ENCODE results near the gene DTNA.
A peak's percentile ranks its signal among the peaks of the same experiment; 100 is the strongest.

DTNA gene

GRCh38 chr18:34787931-34788532 is 77.9 kb downstream of the DTNA start:
- H3K4me3 ChIP-seq (ENCODE audit: control insufficient read depth, low read depth, low read length), result no peak overlapping the region
- DNase-seq (ENCODE audit: low read depth), result no peak
- TF ChIP-seq, protein P1, sequence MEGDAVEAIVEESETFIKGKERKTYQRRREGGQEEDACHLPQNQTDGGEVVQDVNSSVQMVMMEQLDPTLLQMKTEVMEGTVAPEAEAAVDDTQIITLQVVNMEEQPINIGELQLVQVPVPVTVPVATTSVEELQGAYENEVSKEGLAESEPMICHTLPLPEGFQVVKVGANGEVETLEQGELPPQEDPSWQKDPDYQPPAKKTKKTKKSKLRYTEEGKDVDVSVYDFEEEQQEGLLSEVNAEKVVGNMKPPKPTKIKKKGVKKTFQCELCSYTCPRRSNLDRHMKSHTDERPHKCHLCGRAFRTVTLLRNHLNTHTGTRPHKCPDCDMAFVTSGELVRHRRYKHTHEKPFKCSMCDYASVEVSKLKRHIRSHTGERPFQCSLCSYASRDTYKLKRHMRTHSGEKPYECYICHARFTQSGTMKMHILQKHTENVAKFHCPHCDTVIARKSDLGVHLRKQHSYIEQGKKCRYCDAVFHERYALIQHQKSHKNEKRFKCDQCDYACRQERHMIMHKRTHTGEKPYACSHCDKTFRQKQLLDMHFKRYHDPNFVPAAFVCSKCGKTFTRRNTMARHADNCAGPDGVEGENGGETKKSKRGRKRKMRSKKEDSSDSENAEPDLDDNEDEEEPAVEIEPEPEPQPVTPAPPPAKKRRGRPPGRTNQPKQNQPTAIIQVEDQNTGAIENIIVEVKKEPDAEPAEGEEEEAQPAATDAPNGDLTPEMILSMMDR (IDR thresholded peaks at IDR 0.05; ENCODE audit: control insufficient read depth, insufficient read depth, low read depth, low read length, missing control alignments), result peak; percentile 51

DNA sequence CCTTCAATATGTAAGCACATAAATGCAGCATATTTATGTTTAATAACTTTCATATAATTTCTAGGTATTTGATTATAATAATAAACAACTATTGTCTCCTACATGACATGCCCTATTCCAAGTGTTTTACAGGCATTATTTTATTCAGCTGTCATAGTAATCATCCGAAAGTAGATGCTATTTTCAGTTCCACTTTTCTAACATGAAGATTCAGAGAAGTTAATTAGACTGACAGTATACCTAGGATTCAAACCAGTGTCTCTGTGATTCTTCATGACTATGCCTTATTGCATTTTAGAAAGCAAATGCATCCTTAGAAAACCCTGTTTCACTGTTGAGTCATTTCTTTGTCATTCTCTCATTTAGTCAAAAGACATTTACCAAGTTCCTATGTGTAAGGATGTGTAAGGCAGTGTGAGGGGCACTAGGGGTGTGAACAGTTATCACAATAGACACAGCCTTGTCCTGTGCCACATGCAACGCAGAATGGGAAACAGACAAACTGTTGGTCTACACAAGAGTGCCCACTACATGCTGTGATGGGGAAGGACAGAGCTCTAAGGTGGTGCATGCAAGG is 79.8 kb downstream of the DTNA start:
- H3K4me3 ChIP-seq (ENCODE audit: control insufficient read depth, low read depth, low read length), result no peak overlapping the region
- TF ChIP-seq, protein P1 (IDR thresholded peaks at IDR 0.05; ENCODE audit: control insufficient read depth, insufficient read depth, low read depth, low read length, missing control alignments), result no peak
- DNase-seq (ENCODE audit: low read depth), result no peak

DNA sequence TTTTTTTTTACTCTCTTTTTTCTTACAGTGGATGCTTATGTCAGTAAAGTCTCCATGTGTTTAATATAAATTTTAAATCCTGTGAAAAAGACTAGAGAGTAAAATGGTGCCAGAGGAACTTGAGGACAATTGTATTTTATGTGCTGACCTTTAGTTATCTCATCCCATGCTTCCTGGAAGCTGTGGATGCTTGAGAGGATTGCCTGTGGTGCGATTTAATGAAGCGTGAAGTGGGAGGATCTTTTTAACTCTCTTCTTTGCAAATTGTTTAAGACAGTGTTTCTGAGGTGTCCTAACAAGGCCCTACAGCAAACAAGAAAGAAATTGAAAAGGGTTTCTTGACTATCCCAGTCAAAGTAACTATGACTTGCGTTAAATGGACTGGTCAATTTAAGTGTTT is 84.2 kb downstream of the DTNA start:
- TF ChIP-seq, protein P1 (IDR thresholded peaks at IDR 0.05; ENCODE audit: control insufficient read depth, insufficient read depth, low read depth, low read length, missing control alignments), result no peak
- no peak for DNase-seq (ENCODE audit: low read depth)
- H3K4me3 ChIP-seq (ENCODE audit: control insufficient read depth, low read depth, low read length), result no peak overlapping the region

DNA sequence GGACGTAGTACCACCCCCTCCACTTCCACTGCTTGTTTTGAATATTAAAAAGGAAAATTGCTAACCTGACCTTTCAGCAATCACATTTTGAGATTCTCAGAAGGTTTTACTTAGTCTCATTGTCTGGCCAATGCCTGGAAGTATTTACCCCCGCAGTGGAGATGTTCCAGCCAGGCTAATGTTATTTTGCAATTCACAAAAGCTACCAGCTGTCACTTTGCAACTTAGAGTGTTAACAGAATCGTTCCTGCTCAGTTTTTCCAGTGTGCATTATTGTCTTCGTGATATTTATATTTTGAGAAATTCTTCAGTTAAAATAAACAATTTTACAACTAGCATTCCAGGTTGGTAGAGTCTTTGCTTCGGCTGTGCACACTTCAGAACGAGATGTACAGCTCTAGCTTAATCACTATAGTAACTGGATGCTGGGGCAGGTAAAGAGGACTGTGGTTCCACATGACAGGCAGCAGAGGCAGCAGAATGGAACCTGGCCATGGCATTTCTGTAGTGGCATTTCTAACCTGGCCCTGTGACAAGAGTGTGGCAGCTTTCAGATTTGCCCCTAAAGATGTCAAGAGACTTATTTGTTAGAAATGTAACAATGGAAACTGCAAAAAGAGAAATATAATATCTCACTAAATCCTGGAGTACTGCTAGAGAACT is 85.1 kb downstream of the DTNA start:
- H3K4me3 ChIP-seq (ENCODE audit: control insufficient read depth, low read depth, low read length), result no peak overlapping the region
- TF ChIP-seq, protein P1 (IDR thresholded peaks at IDR 0.05; ENCODE audit: control insufficient read depth, insufficient read depth, low read depth, low read length, missing control alignments), result no peak
- no peak for DNase-seq (ENCODE audit: low read depth)

- no peak overlapping the region for H3K4me3 ChIP-seq (ENCODE audit: control insufficient read depth, low read depth, low read length)
- TF ChIP-seq, protein P1 (IDR thresholded peaks at IDR 0.05; ENCODE audit: control insufficient read depth, insufficient read depth, low read depth, low read length, missing control alignments), result no peak
- DNase-seq (ENCODE audit: low read depth), result no peak
Measured at GRCh38 chr18:34796035-34796657, 86.0 kb downstream of the DTNA start.

GRCh38 chr18:34799291-34799690 is 89.2 kb downstream of the DTNA start:
- TF ChIP-seq, protein P1 (IDR thresholded peaks at IDR 0.05; ENCODE audit: control insufficient read depth, insufficient read depth, low read depth, low read length, missing control alignments), result no peak
- H3K4me3 ChIP-seq (ENCODE audit: control insufficient read depth, low read depth, low read length), result no peak overlapping the region
- DNase-seq (ENCODE audit: low read depth), result no peak
